Measurements from ENCODE around the gene MERTK. TPM values are rescaled to one million over a fixed set of nuclear protein-coding genes. Genes with fewer than 3 reads are reported as not detected.

MERTK gene
- total and polyA plus RNA-seq, 2 experiments from 2014 or later: 16.4 to 29.6 TPM

GRCh38 chr2:112008910-112009485, 110.6 kb downstream of the MERTK start:
- H2AFZ ChIP-seq: no peak overlapping the region
- H3K9me2 ChIP-seq (replicated peaks; ENCODE audit: insufficient read depth): no peaks in the 10 kb centered on the region
- H3K36me3 ChIP-seq (replicated peaks; ENCODE audit: insufficient read depth, low read depth): no peaks in the 10 kb centered on the region
- H3K79me2 ChIP-seq: no peaks in the 10 kb centered on the region
- H3K4me1 ChIP-seq (ENCODE audit: insufficient read depth): no peaks in the 10 kb centered on the region
- no peak for DNase-seq (ENCODE audit: low spot score)
- H3K4me2 ChIP-seq: no peak overlapping the region
- H3K27me3 ChIP-seq: no peaks in the 10 kb centered on the region
- H3K9me3 ChIP-seq (ENCODE audit: low read depth): no peaks in the 10 kb centered on the region
- TF ChIP-seq EZH2phosphoT487 (IDR thresholded peaks at IDR 0.05; ENCODE audit: low read depth, severe bottlenecking, unreplicated experiment): no peak
- WGBS (ENCODE audit: low lambda C conversion rate, missing lambda C conversion rate): 92% methylated on average over 2 of the region's 2 CpGs
- H3K27ac ChIP-seq: no peak overlapping the region
- H3K4me3 ChIP-seq: no peak overlapping the region
- H4K20me1 ChIP-seq (ENCODE audit: insufficient read depth, poor library complexity, severe bottlenecking): no peaks in the 10 kb centered on the region

DNA sequence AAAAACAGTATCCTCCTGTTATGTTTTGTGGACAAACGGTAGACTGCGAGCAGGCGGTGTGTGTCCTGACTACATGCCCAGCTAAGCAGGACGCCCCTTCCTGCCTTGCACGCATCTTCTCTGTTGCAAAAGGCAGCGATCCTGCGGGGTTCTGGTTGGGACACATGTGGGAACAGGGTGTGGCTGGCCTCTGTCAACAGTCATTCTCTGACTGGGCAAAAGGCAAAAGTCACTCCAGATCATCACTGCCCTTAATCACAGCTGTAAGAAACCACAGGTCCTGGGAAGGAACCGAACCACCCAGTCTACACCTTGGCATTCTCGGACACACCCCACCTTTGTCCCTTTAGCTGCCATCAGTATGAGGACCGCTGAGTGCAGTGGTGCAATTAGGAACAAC, 112.3 kb downstream of the MERTK start:
- 83% methylated on average over 10 of the region's 10 CpGs for WGBS (ENCODE audit: low lambda C conversion rate, missing lambda C conversion rate)
- Histone ChIP-seq H3K4me2 (no peak overlapping the region), H3K4me3 (no peak overlapping the region), H2AFZ (no peak overlapping the region), H3K9me3 (ENCODE audit: low read depth) (no peaks in the 10 kb centered on the region), H3K27me3 (no peaks in the 10 kb centered on the region), H3K9me2 (replicated peaks; ENCODE audit: insufficient read depth) (no peaks in the 10 kb centered on the region), H3K27ac (peak overlapping the region; percentile 36), H3K79me2 (no peaks in the 10 kb centered on the region), H3K36me3 (replicated peaks; ENCODE audit: insufficient read depth, low read depth) (no peaks in the 10 kb centered on the region), H3K4me1 (ENCODE audit: insufficient read depth) (no peaks in the 10 kb centered on the region), H4K20me1 (ENCODE audit: insufficient read depth, poor library complexity, severe bottlenecking) (no peaks in the 10 kb centered on the region)
- no peak for TF ChIP-seq EZH2 (IDR thresholded peaks at IDR 0.05; ENCODE audit: borderline replicate concordance)
- no peak for TF ChIP-seq EZH2phosphoT487 (IDR thresholded peaks at IDR 0.05; ENCODE audit: low read depth, severe bottlenecking, unreplicated experiment)
- TF ChIP-seq, protein P1, sequence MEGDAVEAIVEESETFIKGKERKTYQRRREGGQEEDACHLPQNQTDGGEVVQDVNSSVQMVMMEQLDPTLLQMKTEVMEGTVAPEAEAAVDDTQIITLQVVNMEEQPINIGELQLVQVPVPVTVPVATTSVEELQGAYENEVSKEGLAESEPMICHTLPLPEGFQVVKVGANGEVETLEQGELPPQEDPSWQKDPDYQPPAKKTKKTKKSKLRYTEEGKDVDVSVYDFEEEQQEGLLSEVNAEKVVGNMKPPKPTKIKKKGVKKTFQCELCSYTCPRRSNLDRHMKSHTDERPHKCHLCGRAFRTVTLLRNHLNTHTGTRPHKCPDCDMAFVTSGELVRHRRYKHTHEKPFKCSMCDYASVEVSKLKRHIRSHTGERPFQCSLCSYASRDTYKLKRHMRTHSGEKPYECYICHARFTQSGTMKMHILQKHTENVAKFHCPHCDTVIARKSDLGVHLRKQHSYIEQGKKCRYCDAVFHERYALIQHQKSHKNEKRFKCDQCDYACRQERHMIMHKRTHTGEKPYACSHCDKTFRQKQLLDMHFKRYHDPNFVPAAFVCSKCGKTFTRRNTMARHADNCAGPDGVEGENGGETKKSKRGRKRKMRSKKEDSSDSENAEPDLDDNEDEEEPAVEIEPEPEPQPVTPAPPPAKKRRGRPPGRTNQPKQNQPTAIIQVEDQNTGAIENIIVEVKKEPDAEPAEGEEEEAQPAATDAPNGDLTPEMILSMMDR (IDR thresholded peaks at IDR 0.05; ENCODE audit: poor library complexity): no peak
- peak; percentile 42 for DNase-seq (ENCODE audit: low spot score)

GRCh38 chr2:112012556-112012955, 114.1 kb downstream of the MERTK start:
- Histone ChIP-seq H3K27me3 (no peaks in the 10 kb centered on the region), H3K36me3 (replicated peaks; ENCODE audit: insufficient read depth, low read depth) (no peaks in the 10 kb centered on the region), H3K9me3 (ENCODE audit: low read depth) (no peaks in the 10 kb centered on the region), H2AFZ (no peak overlapping the region), H4K20me1 (ENCODE audit: insufficient read depth, poor library complexity, severe bottlenecking) (no peaks in the 10 kb centered on the region), H3K4me2 (no peak overlapping the region), H3K4me3 (no peak overlapping the region), H3K4me1 (ENCODE audit: insufficient read depth) (no peaks in the 10 kb centered on the region), H3K9me2 (replicated peaks; ENCODE audit: insufficient read depth) (no peaks in the 10 kb centered on the region), H3K79me2 (no peaks in the 10 kb centered on the region), H3K27ac (no peak overlapping the region)
- TF ChIP-seq, protein P1 (IDR thresholded peaks at IDR 0.05; ENCODE audit: poor library complexity): no peak
- TF ChIP-seq EZH2 (IDR thresholded peaks at IDR 0.05; ENCODE audit: borderline replicate concordance) (no peak), EZH2phosphoT487 (IDR thresholded peaks at IDR 0.05; ENCODE audit: low read depth, severe bottlenecking, unreplicated experiment) (no peak)
- WGBS (ENCODE audit: low lambda C conversion rate, missing lambda C conversion rate): 87% methylated on average over 5 of the region's 5 CpGs
- no peak for DNase-seq (ENCODE audit: low spot score)

DNA sequence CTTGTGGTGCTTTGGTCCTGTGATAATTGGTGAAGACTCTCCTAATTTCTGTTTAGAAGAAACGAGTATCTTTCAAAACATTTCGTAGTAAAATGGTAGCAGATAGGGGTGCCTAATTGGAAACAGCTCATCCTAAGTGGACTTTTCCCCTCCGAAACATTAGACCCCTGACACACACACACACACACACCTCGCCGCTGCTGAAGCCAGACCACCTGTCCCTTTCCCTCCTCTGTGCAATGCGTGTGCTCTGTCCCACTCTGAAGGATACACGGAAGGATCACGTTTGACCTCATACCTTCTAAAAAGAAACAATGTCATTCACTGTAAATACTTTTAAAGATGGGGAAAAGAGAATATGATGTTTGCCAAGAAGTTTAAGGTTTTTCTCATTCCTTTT, 120.4 kb downstream of the MERTK start:
- DNase-seq (ENCODE audit: low spot score): no peak
- Histone ChIP-seq H3K9me2 (replicated peaks; ENCODE audit: insufficient read depth) (no peaks in the 10 kb centered on the region), H3K36me3 (replicated peaks; ENCODE audit: insufficient read depth, low read depth) (no peaks in the 10 kb centered on the region), H4K20me1 (ENCODE audit: insufficient read depth, poor library complexity, severe bottlenecking) (no peaks in the 10 kb centered on the region), H3K4me2 (no peak overlapping the region), H3K27me3 (no peaks in the 10 kb centered on the region), H3K27ac (peak overlapping the region; percentile 88), H3K4me3 (no peak overlapping the region), H2AFZ (no peak overlapping the region), H3K79me2 (no peaks in the 10 kb centered on the region), H3K4me1 (ENCODE audit: insufficient read depth) (peaks cover 9% of the 10 kb centered on the region), H3K9me3 (ENCODE audit: low read depth) (no peaks in the 10 kb centered on the region)
- TF ChIP-seq, protein P1 (IDR thresholded peaks at IDR 0.05; ENCODE audit: poor library complexity): no peak
- no peak for TF ChIP-seq EZH2 (IDR thresholded peaks at IDR 0.05; ENCODE audit: borderline replicate concordance)
- TF ChIP-seq EZH2phosphoT487 (IDR thresholded peaks at IDR 0.05; ENCODE audit: low read depth, severe bottlenecking, unreplicated experiment): no peak
- WGBS (ENCODE audit: low lambda C conversion rate, missing lambda C conversion rate): 86% methylated on average over 8 of the region's 8 CpGs

All from hepatocyte (in vitro differentiated cells).